ENCODE data around the gene TYW1B. TPM values are rescaled to one million over a fixed set of nuclear protein-coding genes. Genes with fewer than 3 reads are reported as not detected.
"Not testable (repeated sequence)": the region's sequence is repeated elsewhere in the genome, so short reads cannot be mapped to it uniquely, and the experiment has no call there.

The TYW1B gene
- total and polyA plus RNA-seq, 2 experiments from 2014 or later: 1.7 to 1.9 TPM

DNA sequence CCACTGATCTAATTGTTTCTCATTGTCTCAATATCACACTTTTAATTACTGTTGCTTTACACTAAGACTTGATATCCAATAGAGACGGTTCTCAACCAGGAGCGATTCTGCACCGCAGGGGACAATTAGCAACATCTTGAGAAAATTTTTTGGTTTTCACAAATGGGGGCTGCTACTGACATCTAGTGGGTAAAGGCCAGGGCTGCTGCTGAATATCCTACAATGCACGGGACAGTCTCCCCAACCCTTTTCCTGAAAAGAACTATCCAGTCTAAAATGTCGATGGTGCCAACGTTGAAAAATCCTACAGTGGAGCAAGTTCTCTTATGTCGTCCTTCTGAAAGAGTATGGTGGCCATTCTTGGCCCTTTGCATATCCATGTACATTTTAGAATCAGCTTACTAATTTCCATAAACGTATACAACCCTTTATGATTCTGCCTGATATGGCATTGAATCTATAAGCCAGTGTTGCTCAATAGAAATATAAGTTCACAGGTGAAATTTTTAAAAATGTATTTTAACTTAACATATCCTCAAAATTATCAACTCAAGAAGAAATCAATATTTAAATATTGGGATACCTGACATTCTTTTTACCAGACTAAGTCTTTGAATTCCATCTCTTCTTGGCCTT lies 192.6 kb downstream of the TYW1B start:
- not testable (repeated sequence) for H3K27ac ChIP-seq; H3K9me2 ChIP-seq (replicated peaks; ENCODE audit: insufficient read depth); H3K79me2 ChIP-seq; H3K4me3 ChIP-seq; H3K36me3 ChIP-seq (replicated peaks; ENCODE audit: insufficient read depth, low read depth); H3K9me3 ChIP-seq (ENCODE audit: low read depth); DNase-seq (ENCODE audit: low spot score); H4K20me1 ChIP-seq (ENCODE audit: insufficient read depth, poor library complexity, severe bottlenecking); H3K4me2 ChIP-seq; H2AFZ ChIP-seq; H3K27me3 ChIP-seq; H3K4me1 ChIP-seq (ENCODE audit: insufficient read depth)
- TF ChIP-seq CTCF (IDR thresholded peaks at IDR 0.05; ENCODE audit: poor library complexity): peak; percentile 42
- 27% methylated on average over 8 of the region's 8 CpGs for WGBS (ENCODE audit: low lambda C conversion rate, missing lambda C conversion rate)

DNA sequence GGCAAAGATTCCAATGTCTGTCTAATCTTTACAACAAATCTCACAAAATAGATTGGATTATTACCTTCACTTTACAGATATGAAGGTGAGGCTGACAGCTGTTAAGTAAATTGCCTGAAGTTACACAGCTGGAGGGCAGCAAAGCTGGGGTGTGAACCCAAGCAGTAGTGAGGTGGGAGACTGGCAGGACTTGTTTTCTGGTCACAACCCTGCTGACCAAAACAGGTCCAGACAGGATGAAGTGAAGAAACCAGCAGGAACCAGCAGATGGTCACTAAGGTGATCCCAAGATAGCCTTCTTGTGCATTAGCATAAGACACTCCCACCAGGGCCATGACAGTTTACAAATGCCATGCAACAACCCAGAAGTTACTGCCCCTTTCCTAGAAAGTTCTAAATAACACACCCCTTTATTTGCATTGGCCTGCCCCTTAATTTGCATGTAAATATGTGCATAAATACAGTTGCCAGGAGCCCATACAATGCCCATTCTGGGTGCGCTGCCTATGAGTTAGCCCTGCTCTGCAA lies 195.2 kb downstream of the TYW1B start:
- H3K36me3 ChIP-seq (replicated peaks; ENCODE audit: insufficient read depth, low read depth); H3K4me1 ChIP-seq (ENCODE audit: insufficient read depth); H2AFZ ChIP-seq; H4K20me1 ChIP-seq (ENCODE audit: insufficient read depth, poor library complexity, severe bottlenecking); H3K27ac ChIP-seq; H3K79me2 ChIP-seq; H3K4me2 ChIP-seq; H3K9me2 ChIP-seq (replicated peaks; ENCODE audit: insufficient read depth); H3K27me3 ChIP-seq; H3K4me3 ChIP-seq; H3K9me3 ChIP-seq (ENCODE audit: low read depth): not testable (repeated sequence)
- 100% methylated on average over 1 of the region's 1 CpG for WGBS (ENCODE audit: low lambda C conversion rate, missing lambda C conversion rate)
- peak; percentile 12 for DNase-seq (ENCODE audit: low spot score)

DNA sequence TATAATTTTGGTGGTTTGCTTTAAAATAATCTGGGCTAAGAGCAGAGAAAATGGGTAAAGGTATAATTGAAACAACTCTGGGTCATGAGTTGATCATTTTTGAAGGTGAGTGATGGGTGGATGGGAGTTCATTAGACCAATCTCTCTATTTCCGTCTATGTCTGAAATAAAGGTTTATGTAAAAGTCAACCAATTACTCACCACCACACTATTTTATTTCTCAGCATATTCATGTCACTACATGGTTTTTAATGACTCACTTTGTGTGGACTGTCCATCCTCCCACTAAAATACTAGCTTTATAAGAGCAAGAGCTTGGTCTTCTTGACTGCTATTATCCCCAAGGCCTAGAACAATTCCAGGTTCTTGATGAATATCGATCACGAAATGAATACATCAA lies 199.6 kb downstream of the TYW1B start:
- not testable (repeated sequence) for H3K4me3 ChIP-seq; H2AFZ ChIP-seq; H4K20me1 ChIP-seq (ENCODE audit: insufficient read depth, poor library complexity, severe bottlenecking); H3K36me3 ChIP-seq (replicated peaks; ENCODE audit: insufficient read depth, low read depth); H3K27me3 ChIP-seq; H3K4me2 ChIP-seq; H3K79me2 ChIP-seq; DNase-seq (ENCODE audit: low spot score); H3K27ac ChIP-seq; H3K9me3 ChIP-seq (ENCODE audit: low read depth); H3K9me2 ChIP-seq (replicated peaks; ENCODE audit: insufficient read depth); H3K4me1 ChIP-seq (ENCODE audit: insufficient read depth)
- WGBS (ENCODE audit: low lambda C conversion rate, missing lambda C conversion rate): 79% methylated on average over 1 of the region's 3 CpGs

DNA sequence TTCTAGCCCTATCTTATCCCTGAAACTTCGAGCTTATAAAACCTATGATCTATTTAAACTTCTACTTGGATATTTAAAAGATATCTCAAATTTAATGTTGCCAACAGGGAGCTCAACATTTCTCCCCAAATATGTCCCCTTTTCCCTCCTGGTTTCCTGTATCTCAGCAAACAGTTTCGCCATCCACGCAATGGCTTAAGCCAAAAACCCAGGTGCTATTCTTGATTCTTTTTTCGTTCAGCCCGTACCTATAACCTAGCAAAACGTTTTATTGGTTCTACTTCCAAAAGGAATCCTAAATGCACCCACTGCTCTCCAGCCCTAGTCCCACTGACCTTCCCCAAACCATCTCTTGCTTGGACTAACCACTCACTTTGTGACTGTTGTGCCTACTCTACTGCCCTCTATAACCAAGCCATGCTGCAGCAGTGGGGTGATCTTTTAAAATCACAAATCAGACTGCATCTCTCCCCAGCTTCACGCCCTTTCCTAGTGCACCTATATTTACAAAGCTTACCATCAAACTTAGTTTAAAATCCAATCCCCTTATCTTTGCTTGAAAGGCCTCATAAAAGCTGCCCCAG lies 201.5 kb downstream of the TYW1B start:
- WGBS (ENCODE audit: low lambda C conversion rate, missing lambda C conversion rate): 68% methylated on average over 7 of the region's 7 CpGs
- not testable (repeated sequence) for H3K9me3 ChIP-seq (ENCODE audit: low read depth); H3K4me1 ChIP-seq (ENCODE audit: insufficient read depth); H3K4me3 ChIP-seq; H3K27me3 ChIP-seq; H3K27ac ChIP-seq; H2AFZ ChIP-seq; H3K4me2 ChIP-seq; DNase-seq (ENCODE audit: low spot score); H3K79me2 ChIP-seq; H3K36me3 ChIP-seq (replicated peaks; ENCODE audit: insufficient read depth, low read depth); H4K20me1 ChIP-seq (ENCODE audit: insufficient read depth, poor library complexity, severe bottlenecking); H3K9me2 ChIP-seq (replicated peaks; ENCODE audit: insufficient read depth)

DNA sequence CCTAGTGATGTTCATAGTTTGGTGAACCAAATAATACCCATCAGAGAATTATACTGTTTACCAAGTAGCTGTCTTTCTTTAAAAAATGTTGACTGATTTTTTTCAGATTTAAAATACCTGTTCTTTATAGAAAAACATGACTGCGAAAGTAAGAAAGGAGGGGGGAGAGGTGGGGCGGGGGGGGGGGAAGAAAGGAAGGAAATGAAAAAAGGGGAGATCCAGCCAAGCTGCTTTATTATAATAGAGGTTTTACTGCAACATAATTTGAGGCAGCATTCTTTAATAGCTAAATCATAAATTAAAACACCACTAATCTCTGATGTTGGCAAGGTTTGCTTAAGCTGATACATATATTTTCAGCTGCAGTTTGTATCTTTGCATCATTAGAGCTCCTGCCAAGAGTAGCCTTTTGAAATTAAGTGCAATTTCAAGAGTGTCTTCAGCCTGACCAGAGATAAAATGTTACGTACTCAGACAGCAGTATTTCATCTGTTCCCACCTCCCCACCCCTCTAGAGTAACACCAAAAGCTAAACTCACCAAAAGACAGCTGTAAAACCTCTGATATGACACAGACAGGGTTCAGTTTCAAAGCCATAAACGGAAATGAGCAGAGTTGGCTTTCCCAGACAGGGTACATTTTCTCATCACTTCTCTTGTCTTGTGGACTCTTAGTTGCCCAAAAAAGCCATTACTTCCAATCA lies 202.1 kb downstream of the TYW1B start:
- H3K36me3 ChIP-seq (replicated peaks; ENCODE audit: insufficient read depth, low read depth); H3K9me2 ChIP-seq (replicated peaks; ENCODE audit: insufficient read depth); H3K27ac ChIP-seq; H3K4me1 ChIP-seq (ENCODE audit: insufficient read depth); H4K20me1 ChIP-seq (ENCODE audit: insufficient read depth, poor library complexity, severe bottlenecking); DNase-seq (ENCODE audit: low spot score); H2AFZ ChIP-seq; H3K27me3 ChIP-seq; H3K9me3 ChIP-seq (ENCODE audit: low read depth); H3K4me3 ChIP-seq; H3K79me2 ChIP-seq; H3K4me2 ChIP-seq: not testable (repeated sequence)
- 44% methylated on average over 3 of the region's 4 CpGs for WGBS (ENCODE audit: low lambda C conversion rate, missing lambda C conversion rate)

Measured in hepatocyte (in vitro differentiated cells).